Transverse colon (tissue), 4 donors: Measurements from ENCODE around the gene BTBD19. TPM values are rescaled to one million over a fixed set of nuclear protein-coding genes. Genes with fewer than 3 reads are reported as not detected.
"Not testable (repeated sequence)": the region's sequence is repeated elsewhere in the genome, so short reads cannot be mapped to it uniquely, and the experiment has no call there.

Experiments used
- DNase-seq: peaks from one replicate; pipeline ENCODE4 v3.0.0-alpha.2; 2019
- H3K27ac ChIP-seq, 4 donors: fragments of 200-600 bp; sonication (generic); 2 replicates each; pipeline ENCODE4 v1.5.1; 2016 to 2018; ENCODE audit warnings: inconsistent platforms in 4 of 4
- H3K27me3 ChIP-seq: fragments of 200-600 bp; sonication (generic); 2 replicates; pipeline ENCODE4 v1.5.1; 2017; ENCODE audit warnings: inconsistent platforms
- H3K36me3 ChIP-seq, 4 donors: fragments of 200-600 bp; sonication (generic); 2 replicates each; pipeline ENCODE4 v1.5.1; 2017 to 2019; ENCODE audit warnings: inconsistent platforms in 4 of 4
- H3K4me1 ChIP-seq, 4 donors: fragments of 200-600 bp; sonication (generic); 2 replicates each; pipeline ENCODE4 v1.5.1; 2017 to 2020; ENCODE audit warnings: inconsistent platforms in 4 of 4
- H3K4me3 ChIP-seq, 4 donors: fragments of 200-600 bp; sonication (generic); 1 replicate in 1 of 4; 2 replicates in 3 of 4; pipeline versions ENCODE4 v1.5.1 to v1.6.1; 2017 to 2019; ENCODE audit warnings: inconsistent platforms in 4 of 4
- H3K9me3 ChIP-seq, 2 donors: fragments of 200-600 bp; sonication (generic); 2 replicates each; pipeline ENCODE4 v1.5.1; 2017 to 2019; ENCODE audit warnings: inconsistent platforms in 2 of 2
- CTCF ChIP-seq, 5 experiments: fragments of 200-600 bp in 3 of 5; fragments of 450-650 bp in 2 of 5; sonication (generic) in 3 of 5; IDR thresholded peaks; 1 replicate in 2 of 5; 2 replicates in 3 of 5; pipeline ENCODE4 v1.5.1; 2016 to 2017; ENCODE audit warnings: antibody characterized with exemption in 5 of 5, inconsistent platforms in 3 of 5, mild to moderate bottlenecking in 2 of 5, moderate library complexity in 1 of 5
- EP300 ChIP-seq: sonication (generic); formaldehyde crosslinking; IDR thresholded peaks from one replicate; pipeline ENCODE4 v1.6.1; 2017; ENCODE audit warnings: antibody characterized with exemption, low read depth
- POLR2A ChIP-seq: fragments of 450-650 bp; IDR thresholded peaks from one replicate; pipeline ENCODE4 v1.6.1; 2016; ENCODE audit warnings: antibody characterized with exemption, mild to moderate bottlenecking, moderate library complexity
- POLR2AphosphoS5 ChIP-seq, 3 donors: sonication (generic); formaldehyde crosslinking; IDR thresholded peaks; one replicate each; pipeline ENCODE4 v1.6.1; 2016; ENCODE audit warnings: antibody characterized with exemption in 3 of 3
- WGBS, 2 donors: methylation state at CpG; one replicate each; pipeline ENCODE4 v1.1.5; 2018; ENCODE audit warnings: low coverage in 1 of 2; 5-methylcytosine and 5-hydroxymethylcytosine counted together
- in situ Hi-C, 4 donors: fragments of 200-750 bp; cut with MboI; loops; one replicate each; pipeline versions ENCODE4 v1.15.0 to v1.15.1; 2017; ENCODE audit warnings: low sequenced_read_pairs in 3 of 4, low pct_ligation_motif_present in 1 of 4, low pct_unique_long_range_greater_than_20kb in 1 of 4
- intact Hi-C: fragments of 100-400 bp; cut with DNase I; formaldehyde crosslinking; loops from one replicate; pipeline ENCODE4 v1.15.1; 2023; ENCODE audit warnings: low total_unique reads
- total RNA-seq, 4 donors: library from RNA; depleted of rRNA; stranded (reverse); fragments of >200 nt; gene quantifications; one replicate each; pipeline ENCODE4 v1.1.0, GENCODE V29; 2016

Gene BTBD19
- 10 to 100 TPM in 1 of 4 donors, 1 to 10 TPM in 3; 1.5 to 22.1 (median 3.7) TPM for total RNA-seq

GRCh38 chr1:44808063-44808937 is at the start of gene BTBD19:
TSS of gene BTBD19 (plus strand) at chr1:44808523. CDS start at chr1:44808821, 298 bp downstream.
- Histone ChIP-seq H3K4me1 (peaks cover 39 to 64% (median 52%) of the 10 kb centered on the region in 4 donors), H3K36me3 (peaks cover 0 to 6% (median 0%) of the 10 kb centered on the region in 4 donors), H3K27ac (peak within 1 kb of the TSS; percentile 92 to 96 (median 94)), H3K4me3 (peak within 1 kb of the TSS in 3 of 4 donors; percentile 3 to 26 (median 4)), H3K9me3 (no peaks in the 10 kb centered on the region), H3K27me3 (no peaks in the 10 kb centered on the region)
- DNase-seq: peak; percentile 64
- in situ Hi-C loops (no loop called here), intact Hi-C loops (no loop called here)
- TF ChIP-seq POLR2A (no peak), CTCF (IDR thresholded peaks at IDR 0.05) (no peak), POLR2AphosphoS5 (IDR thresholded peaks at IDR 0.05) (no peak), EP300 (no peak)
- 47% methylated on average over 22 of the region's 23 CpGs; no CpG with 5 or more reads in 1 of the 2 donors for WGBS, 2 donors

GRCh38 chr1:44759077-44759476 is 49.2 kb upstream of the BTBD19 start:
- Histone ChIP-seq H3K36me3 (no peaks in the 10 kb centered on the region), H3K4me3 (no peak overlapping the region), H3K4me1 (no peaks in the 10 kb centered on the region), H3K27me3 (no peaks in the 10 kb centered on the region), H3K27ac (no peak overlapping the region), H3K9me3 (no peaks in the 10 kb centered on the region)
- in situ Hi-C loops: no loop called here
- DNase-seq: no peak
- 0 to 90% methylated on average over 1 to 11 of the region's 11 CpGs for WGBS, 2 donors
- TF ChIP-seq CTCF (IDR thresholded peaks at IDR 0.05) (no peak), POLR2A (no peak), POLR2AphosphoS5 (IDR thresholded peaks at IDR 0.05) (no peak), EP300 (no peak)
- intact Hi-C loops: no loop called here

GRCh38 chr1:44760876-44761275 is 47.4 kb upstream of the BTBD19 start:
- TF ChIP-seq POLR2AphosphoS5 (IDR thresholded peaks at IDR 0.05) (no peak), POLR2A (no peak), EP300 (no peak), CTCF (IDR thresholded peaks at IDR 0.05) (no peak)
- 90% methylated on average over 3 of the region's 3 CpGs; no CpG with 5 or more reads in 1 of the 2 donors for WGBS, 2 donors
- Histone ChIP-seq H3K9me3 (no peaks in the 10 kb centered on the region), H3K27me3 (no peaks in the 10 kb centered on the region), H3K27ac (no peak overlapping the region), H3K4me3 (no peak overlapping the region), H3K36me3 (no peaks in the 10 kb centered on the region), H3K4me1 (no peaks in the 10 kb centered on the region)
- intact Hi-C loops: loop anchor here (1.0 kb wide), 1 partner anchor 27 kb away; the partner anchor contains the start of gene BEST4
- in situ Hi-C loops: no loop called here
- no peak for DNase-seq

GRCh38 chr1:44766421-44766820 is 41.9 kb upstream of the BTBD19 start:
- H3K27me3 ChIP-seq, in situ Hi-C loops, H3K4me3 ChIP-seq, intact Hi-C loops, H3K4me1 ChIP-seq, H3K36me3 ChIP-seq, H3K27ac ChIP-seq, H3K9me3 ChIP-seq, DNase-seq: not testable (repeated sequence)
- 94% methylated on average over 6 of the region's 6 CpGs; no CpG with 5 or more reads in 1 of the 2 donors for WGBS, 2 donors
